GM18520 (cell line): ENCODE data around the gene SLC38A9.
A peak's percentile ranks its signal among the peaks of the same experiment; 100 is the strongest.
"Not testable (repeated sequence)": the region's sequence is repeated elsewhere in the genome, so short reads cannot be mapped to it uniquely, and the experiment has no call there.

ENCODE experiments used
- ATAC-seq: cut with Tn5 transposase; IDR thresholded peaks from one replicate; pipeline ENCODE4 v1.9.1; 2021; ENCODE audit not compliant: unreplicated experiment

The SLC38A9 gene, protein sequence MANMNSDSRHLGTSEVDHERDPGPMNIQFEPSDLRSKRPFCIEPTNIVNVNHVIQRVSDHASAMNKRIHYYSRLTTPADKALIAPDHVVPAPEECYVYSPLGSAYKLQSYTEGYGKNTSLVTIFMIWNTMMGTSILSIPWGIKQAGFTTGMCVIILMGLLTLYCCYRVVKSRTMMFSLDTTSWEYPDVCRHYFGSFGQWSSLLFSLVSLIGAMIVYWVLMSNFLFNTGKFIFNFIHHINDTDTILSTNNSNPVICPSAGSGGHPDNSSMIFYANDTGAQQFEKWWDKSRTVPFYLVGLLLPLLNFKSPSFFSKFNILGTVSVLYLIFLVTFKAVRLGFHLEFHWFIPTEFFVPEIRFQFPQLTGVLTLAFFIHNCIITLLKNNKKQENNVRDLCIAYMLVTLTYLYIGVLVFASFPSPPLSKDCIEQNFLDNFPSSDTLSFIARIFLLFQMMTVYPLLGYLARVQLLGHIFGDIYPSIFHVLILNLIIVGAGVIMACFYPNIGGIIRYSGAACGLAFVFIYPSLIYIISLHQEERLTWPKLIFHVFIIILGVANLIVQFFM

DNA sequence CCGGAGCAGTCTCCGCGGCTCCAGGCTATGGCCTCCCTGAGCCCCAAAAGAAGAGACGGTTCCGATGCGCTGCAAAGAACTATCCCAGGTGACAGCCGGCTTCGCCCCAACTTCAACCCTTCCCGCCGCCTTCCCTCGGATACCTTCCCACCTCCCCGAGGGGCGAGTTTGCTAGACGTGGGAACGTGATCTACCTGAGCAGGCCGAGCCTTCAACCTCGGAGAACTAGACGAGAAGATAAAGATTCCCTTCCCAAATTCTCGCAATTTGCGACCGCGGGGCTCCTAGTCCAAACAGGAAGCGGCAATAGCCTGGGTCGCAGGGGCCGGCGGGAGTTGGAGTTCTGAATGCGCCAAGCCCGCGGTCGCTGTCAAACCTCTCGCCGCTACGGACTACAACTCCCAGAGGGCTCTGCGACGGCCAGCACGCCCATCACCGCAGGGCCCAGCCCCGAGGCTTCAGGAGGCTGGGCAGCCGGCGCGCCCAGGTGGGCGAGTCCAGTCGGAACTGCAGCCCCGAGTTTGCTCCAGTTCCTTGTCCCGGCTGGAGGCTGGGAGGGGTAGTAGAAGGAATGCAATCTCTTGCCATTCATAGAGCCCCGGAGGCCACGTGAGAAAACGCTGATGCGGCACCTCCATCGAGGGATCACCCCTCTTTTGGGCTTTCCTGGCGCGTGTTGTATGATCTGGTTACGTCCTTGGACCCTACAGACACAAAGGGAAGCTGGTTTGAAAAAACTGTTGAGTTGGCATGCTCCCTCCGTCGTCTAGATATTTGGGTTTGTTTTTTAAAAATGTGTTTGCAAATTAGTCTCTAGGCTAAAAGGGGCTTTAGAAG is at the start of gene SLC38A9:
Gene SLC38A9 (minus strand): TSS at position 302 of the 837 bp plus-strand sequence. CDS start 14,366 bp downstream, outside the sequence.
- ATAC-seq = peak; percentile 99

DNA sequence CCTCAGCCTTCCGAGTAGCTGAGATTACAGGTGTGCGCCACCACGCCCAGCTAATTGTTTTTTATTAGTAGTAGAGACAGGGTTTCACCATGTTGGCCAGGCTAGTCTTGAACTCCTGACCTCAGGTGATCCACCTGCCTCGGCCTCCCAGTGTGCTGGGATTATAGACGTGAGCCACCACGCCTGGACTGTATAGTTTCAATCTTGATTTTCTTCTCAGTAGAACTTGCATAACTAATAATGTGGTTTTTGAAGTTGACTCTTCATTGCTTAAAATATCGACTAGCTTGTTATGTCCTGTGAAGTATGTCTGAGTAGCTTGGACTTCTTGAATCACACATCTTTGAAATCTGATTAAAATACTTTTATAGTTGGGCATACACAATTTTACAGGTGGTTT is 49.6 kb upstream of the SLC38A9 start:
- ATAC-seq = peak; percentile 45

DNA sequence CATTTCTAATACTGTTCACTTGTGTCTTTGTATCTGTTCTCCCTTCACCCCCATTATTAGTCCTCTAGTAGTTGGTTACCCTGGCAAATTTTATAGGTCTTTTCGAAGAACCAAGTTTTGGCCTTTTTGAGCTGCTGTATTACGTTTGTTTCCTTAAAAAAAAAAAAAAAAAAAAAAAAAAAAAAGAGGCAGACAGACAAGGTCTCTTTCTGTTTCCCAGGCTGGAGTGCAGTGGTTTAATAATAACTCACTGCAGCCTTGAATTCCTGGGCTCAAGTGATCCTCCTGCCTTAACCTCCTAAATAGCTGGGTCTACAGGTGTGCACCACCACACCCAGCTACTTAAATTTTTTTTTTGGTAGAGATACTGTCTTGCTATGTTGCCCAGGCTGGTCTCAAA is 46.6 kb upstream of the SLC38A9 start:
- no peak for ATAC-seq

DNA sequence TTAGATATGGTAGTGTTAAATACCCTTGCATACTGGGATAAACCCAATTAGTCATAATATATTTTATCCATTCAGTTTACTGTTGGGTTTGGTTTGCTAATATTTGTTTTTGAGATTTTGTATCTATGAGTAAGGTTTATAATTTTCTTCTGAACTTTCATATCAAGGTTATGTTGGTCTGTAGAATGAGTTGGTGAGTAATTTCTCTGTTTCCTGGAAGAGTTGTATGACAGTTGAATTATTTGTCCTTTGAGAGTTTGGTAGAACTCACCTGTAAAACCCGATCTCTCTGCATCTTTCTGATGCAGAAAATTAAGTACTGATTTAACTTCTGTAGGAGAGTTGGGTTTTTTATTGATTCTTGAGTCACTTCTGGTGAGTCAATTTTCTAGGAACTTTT is 46.1 kb upstream of the SLC38A9 start:
- ATAC-seq = no peak

DNA sequence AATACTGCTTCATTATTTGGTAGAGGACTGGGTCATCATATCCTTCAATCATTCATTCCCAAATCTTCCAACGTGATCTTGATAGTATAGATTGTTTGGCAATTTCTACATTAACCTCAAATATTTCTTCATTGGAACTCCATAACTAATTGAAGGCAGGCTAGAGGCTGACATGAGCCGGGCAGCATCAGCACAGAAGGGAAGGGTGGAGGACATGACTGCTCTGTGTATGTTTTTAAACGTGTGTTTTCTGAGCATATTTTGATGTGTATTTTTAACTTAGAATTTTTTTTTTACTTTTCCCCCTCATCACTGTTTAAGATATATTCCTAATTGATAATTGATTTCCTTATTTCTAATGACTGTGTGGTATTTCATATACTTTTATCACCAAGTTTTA is 38.4 kb upstream of the SLC38A9 start:
- no peak for ATAC-seq

DNA sequence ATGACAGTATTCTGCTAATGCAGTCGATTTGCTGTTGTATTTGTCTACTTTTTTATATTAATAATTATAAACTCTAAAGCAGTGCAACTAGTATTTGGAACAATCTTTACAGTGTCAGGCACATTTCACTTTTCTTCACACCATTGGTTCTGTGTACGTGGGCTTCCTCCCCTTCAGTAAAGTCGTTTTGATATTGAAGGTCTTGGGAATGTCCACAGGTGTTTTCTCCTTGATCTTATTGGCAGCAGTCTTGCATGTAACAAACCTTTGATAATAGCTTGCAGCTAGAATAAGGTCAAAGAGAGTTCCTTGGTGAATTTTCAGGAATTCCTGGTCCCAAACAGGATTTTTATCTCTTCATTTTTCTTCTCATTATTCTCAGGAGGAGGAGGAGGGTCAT is 37.9 kb upstream of the SLC38A9 start:
- no peak for ATAC-seq

DNA sequence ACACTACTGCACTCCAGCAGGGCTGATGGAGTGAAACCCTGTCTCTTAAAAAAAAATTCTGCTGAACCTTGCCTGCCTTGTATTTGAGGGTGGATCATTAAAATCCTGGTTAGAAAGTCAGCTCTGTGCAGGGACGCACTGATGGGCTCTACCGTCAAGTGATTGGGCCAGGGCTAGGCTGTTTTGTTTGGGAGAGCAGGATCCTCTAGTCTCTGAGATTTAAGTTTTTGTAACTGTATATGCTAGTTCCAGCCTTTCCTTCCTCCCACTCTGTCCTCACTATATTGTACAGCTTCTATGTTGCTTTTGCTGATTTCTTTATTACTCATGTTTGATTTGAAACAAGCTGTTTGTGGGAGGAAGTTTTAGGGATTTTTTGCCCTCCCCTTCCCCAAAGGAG is 37.3 kb upstream of the SLC38A9 start:
- no peak for ATAC-seq

DNA sequence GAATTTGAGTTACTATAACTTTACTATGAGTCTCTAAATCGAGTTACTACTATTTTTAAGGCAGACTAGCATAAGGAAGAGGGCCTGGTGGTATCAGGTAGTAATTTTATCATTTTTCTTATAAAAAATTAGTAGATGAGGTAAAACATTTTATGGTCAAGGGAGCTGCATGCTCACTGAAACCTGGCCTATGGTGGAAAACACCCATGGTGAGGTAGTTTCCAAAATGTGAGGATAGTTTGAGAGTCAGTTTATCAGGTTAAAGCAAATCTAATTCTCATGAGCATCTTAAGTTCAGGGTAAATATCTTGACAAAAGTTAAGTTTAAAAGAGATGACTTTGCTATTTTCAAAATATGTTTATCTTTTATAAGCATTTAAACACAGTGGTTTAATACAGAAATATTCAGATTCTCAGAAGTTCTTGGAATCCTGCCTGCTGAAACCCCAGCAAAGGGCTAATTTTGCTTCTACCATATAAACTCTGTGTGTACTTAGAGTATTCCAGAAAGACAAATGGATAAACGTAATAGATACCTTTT is 35.7 kb upstream of the SLC38A9 start:
- ATAC-seq = no peak

DNA sequence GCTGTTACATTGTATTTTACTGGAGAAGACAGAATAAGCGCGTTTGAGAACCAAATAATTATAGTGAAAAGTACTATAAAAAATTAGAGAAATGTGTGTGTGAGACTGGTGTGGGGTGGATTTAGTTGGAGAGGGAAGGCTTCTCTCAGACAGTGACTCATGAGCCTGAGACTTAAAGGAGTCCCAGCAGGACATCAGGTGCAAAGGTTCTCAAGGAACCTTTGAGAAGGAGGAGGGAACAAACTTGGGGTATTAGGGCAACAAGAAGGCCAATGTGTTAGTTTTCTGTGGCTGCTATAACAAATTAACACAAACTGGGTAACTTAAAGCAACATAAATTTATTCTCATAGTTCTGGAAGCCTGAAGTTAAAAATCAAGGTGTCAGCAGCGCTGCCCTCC is 30.7 kb upstream of the SLC38A9 start:
- no peak for ATAC-seq

DNA sequence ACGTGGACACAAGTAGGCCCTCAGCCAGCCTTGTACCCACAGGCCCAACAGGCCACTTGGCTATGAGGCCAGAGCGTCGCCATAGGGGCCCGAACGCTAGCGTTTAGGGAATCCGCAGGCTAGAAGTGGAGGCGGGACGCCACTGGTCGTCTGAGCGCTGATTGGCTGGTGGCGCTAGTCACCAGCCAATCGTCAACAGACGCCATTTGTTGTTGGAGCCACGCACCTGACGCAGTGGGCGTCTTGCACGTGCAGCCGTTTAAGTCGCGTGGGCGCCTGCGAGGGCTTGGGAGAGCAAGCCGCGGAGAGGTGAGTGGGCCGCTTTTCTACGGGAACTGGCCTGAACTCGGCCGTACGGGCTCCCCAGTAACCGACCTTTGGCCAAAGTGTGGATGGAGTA is 25.7 kb upstream of the SLC38A9 start, which contains the start of gene DDX4:
Gene DDX4 (plus strand): TSS at position 269 of the 400 bp plus-strand sequence. CDS start 903 bp downstream, outside the sequence.
- ATAC-seq = no peak

DNA sequence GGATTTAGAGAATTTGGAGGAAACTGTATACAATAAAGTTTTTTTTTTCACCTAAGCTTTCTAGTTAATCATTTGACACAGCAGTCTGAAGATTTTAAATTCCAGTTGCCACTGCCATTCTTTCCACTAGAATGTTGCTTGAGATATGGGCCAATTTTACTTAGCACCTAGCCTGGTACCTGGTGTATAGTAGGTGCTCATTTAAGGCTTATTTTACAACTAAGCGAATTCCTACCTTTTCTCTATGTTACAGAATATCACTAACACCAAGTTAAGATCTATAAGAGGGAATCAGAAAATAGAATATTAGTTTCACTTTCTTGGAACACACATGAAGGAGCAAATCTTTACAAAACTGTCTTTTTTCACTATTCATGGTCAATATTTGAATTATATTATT is 22.5 kb upstream of the SLC38A9 start:
- no peak for ATAC-seq

DNA sequence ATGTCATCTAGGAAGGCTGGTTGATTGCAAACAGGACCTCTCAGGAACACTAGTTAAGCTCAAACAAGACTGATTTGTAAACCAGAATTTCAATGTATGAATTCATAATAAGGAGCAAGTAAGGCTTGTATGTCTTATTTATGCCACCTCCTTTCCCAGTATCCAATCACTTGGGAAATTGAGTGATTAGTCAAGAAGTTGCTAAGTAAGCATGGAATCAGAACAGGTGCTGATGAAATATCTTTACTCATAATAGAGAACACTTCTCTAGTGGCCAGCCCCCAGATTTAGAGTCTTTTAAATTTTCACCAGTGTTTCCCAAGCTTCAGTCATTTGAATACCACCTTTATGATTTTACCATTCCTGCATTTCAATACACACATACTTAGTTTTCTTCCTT is 20.5 kb upstream of the SLC38A9 start:
- no peak for ATAC-seq

DNA sequence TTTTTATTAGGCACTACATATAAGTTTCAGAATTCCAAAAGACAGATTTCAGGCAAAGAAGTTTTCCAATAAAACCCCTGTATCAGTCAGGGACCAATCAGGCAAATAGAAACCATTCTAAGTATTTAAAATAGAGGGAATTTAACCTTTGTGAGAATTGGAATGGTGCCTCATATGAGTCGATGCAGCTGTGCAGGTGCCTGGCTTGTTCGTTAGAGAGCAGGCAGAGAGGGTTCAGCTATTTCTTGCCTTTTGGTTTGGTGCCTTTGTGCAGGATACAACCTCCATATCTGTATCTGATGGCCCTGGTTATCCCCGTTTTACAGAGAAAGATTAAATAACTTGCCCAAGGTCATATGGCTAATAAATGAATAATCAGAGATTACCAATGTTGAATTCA is 19.7 kb upstream of the SLC38A9 start:
- ATAC-seq = no peak

DNA sequence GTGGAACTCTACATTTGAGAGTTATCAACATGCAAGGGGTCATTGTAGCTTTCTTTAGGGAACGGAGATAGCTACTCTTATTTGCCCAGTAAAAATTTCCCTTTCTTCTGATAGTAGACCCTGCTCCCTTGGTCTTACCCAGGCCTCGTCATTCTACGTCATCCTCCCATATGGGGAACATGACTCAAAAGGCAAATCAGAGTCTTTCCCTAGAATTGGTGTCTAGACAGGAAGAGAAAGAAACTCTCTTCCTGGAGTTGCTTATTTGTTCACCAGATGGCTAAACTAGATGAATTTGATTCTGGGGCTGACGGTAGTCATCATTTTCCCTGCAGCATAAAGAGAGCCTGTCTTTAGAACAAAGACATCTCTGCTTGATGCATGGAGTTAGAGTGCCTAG is 12.2 kb upstream of the SLC38A9 start:
- ATAC-seq = no peak

DNA sequence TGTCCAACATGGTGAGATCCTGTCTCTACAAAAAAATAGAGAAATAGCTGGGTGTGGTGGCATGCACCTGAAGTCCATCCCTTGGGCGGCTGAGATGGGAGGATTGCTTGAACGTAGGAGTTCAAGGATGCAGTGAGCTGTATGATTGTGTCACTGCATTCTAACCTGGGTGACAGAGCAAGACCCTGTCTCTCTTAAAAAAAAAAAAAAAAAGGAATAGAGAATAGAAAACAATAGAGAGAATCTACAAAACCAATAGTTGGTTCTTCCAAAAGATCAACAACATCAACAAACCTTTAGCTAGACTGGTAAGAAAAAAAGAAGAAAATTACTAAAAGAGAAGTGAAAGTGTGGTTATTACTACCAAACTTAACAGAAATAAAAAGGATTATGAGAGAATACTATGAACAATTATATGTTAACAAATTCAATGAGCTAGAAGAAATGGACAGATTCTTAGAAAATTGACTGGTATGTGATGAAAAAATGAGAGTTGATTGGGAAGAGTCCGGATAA is 8.1 kb upstream of the SLC38A9 start:
- no peak for ATAC-seq

DNA sequence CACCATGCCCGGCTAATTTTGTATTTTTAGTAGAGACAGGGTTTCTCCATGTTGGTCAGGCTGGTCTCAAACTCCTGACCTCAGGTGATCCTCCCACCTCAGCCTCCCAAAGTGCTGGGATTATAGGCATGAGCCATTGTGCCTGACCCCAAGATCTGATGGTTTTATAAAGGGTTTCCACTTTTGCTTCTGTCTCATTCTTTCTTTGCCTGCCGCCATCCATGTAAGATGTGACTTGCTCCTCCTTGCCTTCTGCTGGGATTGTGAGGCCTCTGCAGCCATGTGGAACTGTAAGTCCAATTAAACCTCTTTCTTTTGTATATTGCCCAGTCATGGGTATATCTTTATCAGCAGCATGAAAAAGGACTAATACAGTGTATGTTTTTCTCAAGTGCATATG is 6.9 kb upstream of the SLC38A9 start:
- not testable (repeated sequence) for ATAC-seq

DNA sequence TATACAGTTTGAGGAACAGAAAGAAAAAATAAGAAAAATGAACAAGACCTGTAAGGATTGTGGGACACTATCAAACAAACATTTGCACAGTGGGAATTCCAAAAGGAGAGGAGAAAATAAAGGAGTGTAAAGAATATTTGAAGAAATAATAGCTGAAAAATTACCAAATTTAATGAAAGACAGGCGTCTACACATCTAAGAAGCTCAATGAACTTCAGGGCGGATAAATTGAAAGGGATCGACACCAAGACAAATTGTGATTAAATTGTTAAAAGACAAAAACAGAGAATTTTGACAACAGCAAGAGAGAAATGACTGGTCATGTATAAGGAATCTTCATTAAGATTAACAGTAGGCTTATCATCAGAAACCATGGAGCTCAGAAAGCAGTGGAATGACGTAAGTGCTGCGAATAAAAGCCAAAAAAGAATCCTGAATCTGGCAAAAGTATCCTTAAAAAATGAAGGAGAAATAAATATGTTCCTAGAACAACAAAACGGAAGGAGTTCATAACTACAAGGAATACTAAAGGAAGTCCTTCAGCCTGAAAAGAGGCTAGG is 3.5 kb upstream of the SLC38A9 start:
- no peak for ATAC-seq

DNA sequence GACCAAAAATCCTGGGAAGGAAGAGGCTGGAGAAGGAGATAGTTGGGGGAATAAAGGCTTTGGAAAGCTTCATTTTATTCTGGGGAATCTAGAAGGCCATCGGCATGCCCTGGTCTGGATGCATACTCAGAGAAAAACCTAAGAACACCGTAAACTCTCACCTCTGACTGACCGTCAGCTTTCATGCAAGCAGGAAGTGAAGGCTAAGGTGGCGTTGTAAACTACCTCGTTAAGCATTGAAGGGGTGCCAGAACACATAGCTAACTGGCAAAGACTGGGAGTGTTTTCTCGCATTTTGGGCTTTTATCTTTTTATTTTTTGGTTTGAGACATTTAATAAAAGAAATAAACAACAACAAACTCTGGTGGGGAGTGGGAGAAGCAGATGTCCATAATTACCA is 2.6 kb upstream of the SLC38A9 start:
- no peak for ATAC-seq

DNA sequence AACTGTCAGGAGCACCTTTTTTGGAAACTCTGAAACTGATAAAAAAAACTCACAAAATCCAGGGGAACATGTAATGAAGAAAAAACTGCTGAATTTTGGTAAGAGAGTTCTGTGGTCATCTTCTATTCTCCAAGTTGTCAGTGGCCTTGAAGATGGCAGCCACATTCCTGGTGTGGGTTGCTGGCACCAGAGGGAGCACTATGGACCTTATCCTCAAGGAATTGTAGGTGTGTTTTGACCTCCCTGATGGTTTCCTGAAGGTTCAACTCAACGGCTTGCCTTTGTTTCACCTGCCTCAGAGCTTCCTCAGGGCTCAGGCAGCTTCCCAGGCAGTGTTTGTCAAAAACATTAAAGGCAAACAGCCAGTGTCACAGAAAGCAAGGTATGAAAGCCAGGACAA is 2.2 kb upstream of the SLC38A9 start:
- no peak for ATAC-seq

DNA sequence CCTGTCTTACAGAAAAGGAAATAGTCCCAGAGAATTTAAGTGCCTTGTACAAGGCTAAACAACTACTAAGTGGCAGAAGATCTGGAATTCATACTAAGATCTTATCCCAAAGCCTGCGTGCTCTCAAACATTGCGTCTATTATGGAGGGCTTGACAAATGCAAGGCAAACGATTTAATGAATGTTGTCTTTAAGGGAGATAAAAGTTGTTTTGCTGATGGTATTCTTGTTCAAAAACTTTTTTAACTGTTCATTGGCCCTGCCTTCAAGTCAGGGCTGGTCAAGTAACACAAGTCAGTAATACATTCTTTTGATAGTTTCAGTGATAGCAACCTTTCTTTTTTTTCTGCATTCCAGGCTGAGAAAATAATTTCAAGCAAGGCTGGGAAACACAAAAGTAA is 1.7 kb upstream of the SLC38A9 start:
- no peak for ATAC-seq

DNA sequence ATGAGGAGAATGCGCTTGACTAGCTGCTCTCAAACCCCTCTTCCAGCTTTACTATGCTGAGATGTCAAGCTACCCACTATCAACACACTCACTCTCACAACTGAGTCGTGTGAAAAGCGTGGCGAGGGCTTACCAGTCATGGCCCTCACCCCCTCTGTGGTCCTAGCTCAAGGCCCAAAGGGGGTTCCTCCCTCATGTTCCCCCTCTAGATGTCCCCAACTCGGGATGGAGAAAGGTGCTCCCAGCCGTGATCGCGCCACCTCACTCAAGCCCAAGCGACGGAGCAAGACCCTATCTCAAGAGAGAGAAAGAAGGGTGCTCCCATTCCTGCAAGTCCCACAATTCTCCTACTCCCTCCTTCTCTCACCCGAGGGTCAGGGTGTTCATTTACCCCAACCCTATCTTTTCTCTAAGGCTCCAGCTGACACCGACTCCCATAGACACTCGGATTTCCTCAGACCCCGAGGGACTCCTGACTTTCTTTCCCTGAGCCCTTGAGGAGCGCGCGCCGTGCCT is 559 bp downstream of the SLC38A9 start:
- no peak for ATAC-seq
